Chondrocyte (in vitro differentiated cells): ENCODE measurements around the gene GJA8. TPM values are rescaled to one million over a fixed set of nuclear protein-coding genes. Genes with fewer than 3 reads are reported as not detected.

Source experiments
- DNase-seq: peaks from one replicate; pipeline ENCODE4 v3.0.0; 2021; ENCODE audit warnings: mixed read lengths, low spot score
- H3K27ac Mint-ChIP-seq: one replicate; pipeline ENCODE4 v1.8.0; 2021; ENCODE audit warnings: mild to moderate bottlenecking, moderate library complexity, mixed read lengths; ENCODE audit not compliant: unreplicated experiment
- H3K27me3 Mint-ChIP-seq: 2 replicates; pipeline ENCODE4 v1.8.0; 2021; ENCODE audit warnings: low read depth, mixed read lengths
- H3K36me3 Mint-ChIP-seq: 2 replicates; pipeline ENCODE4 v1.8.0; 2021; ENCODE audit warnings: low read depth, mixed read lengths
- H3K4me1 Mint-ChIP-seq: 2 replicates; pipeline ENCODE4 v1.8.0; 2021; ENCODE audit warnings: low read depth, mild to moderate bottlenecking, mixed read lengths
- H3K4me3 Mint-ChIP-seq: one replicate; pipeline ENCODE4 v1.8.0; 2021; ENCODE audit warnings: mild to moderate bottlenecking, moderate library complexity, mixed read lengths; ENCODE audit not compliant: unreplicated experiment
- H3K9me3 Mint-ChIP-seq: 2 replicates; pipeline ENCODE4 v1.8.0; 2021; ENCODE audit warnings: low read depth, mixed read lengths
- total RNA-seq: library from RNA; stranded (reverse); gene quantifications from 3 replicates; pipeline ENCODE4 v1.2.1, GENCODE V29; 2021
- TF ChIP-seq, protein P1 (sequence below): fragments of 200-600 bp; sonication (generic); IDR thresholded peaks from 2 replicates; pipeline ENCODE4 v1.5.0; 2021; ENCODE audit warnings: antibody characterized with exemption, mild to moderate bottlenecking, moderate library complexity

GJA8 gene
- total RNA-seq, 1 donor from 2014 or later = not detected

DNA sequence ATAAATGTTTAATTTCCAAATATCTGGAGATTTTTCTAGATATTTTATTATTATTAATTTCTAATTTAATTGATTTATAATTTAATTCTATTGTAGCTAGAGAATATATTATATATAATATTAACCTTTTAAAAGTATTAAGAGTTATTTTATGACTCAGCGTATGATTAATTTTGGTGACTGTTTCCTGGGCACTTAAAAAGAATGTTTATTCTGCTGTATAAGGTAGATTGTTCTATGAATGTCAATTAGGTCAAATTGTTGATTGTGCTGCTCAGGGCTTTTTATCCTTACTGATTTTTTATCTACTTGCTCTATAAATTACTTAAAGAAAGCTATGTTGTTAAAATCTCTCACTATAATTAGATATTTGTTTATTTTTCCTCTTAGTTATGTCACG is 20.1 kb upstream of the GJA8 start:
- no peak for DNase-seq

DNA sequence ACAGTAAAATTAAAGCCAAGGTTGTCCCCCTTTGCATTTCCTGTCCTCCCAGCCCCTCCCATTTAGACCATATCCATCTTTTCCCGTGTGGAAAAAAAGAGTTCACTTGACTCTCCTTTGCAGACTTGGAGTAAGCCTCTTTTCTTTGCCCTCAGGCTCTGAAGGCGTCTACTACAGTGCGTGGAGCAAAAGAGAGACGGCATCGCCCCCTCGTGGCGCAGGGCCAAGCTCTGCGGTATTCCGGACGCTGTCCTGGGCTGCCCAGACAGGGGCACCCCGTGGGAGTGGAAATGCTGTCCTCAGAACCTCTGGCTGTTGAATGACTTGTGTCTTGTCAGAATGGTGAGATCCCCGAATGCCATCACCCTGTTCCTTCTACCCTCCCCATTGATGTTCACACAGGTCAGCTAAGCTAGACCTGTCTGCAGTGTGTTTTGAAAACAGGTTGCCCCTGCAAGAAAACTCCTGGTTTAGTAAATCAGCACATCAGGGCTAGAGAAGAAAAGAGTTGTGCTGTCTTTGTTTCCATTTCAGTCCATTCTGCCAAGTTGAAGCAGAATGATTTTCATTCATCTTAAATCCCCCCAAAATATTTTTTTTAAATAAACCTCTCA is 12.3 kb upstream of the GJA8 start:
- DNase-seq = no peak
- Mint-ChIP-seq H3K36me3 (no peaks in the 10 kb centered on the region), H3K4me1 (peaks cover 8% of the 10 kb centered on the region), H3K4me3 (no peak overlapping the region), H3K9me3 (no peaks in the 10 kb centered on the region), H3K27me3 (peaks cover 2% of the 10 kb centered on the region), H3K27ac (no peak overlapping the region)
- TF ChIP-seq, protein P1, sequence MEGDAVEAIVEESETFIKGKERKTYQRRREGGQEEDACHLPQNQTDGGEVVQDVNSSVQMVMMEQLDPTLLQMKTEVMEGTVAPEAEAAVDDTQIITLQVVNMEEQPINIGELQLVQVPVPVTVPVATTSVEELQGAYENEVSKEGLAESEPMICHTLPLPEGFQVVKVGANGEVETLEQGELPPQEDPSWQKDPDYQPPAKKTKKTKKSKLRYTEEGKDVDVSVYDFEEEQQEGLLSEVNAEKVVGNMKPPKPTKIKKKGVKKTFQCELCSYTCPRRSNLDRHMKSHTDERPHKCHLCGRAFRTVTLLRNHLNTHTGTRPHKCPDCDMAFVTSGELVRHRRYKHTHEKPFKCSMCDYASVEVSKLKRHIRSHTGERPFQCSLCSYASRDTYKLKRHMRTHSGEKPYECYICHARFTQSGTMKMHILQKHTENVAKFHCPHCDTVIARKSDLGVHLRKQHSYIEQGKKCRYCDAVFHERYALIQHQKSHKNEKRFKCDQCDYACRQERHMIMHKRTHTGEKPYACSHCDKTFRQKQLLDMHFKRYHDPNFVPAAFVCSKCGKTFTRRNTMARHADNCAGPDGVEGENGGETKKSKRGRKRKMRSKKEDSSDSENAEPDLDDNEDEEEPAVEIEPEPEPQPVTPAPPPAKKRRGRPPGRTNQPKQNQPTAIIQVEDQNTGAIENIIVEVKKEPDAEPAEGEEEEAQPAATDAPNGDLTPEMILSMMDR = peak; percentile 83

More for the DNA sequence above, 20.1 kb upstream of the GJA8 start:
- H3K27me3 Mint-ChIP-seq = peaks cover 2% of the 10 kb centered on the region
- H3K36me3 Mint-ChIP-seq = no peaks in the 10 kb centered on the region
- TF ChIP-seq, protein P1 = no peak
- no peak overlapping the region for H3K4me3 Mint-ChIP-seq
- H3K9me3 Mint-ChIP-seq = peaks cover 8% of the 10 kb centered on the region
- no peak overlapping the region for H3K27ac Mint-ChIP-seq
- no peaks in the 10 kb centered on the region for H3K4me1 Mint-ChIP-seq

DNA sequence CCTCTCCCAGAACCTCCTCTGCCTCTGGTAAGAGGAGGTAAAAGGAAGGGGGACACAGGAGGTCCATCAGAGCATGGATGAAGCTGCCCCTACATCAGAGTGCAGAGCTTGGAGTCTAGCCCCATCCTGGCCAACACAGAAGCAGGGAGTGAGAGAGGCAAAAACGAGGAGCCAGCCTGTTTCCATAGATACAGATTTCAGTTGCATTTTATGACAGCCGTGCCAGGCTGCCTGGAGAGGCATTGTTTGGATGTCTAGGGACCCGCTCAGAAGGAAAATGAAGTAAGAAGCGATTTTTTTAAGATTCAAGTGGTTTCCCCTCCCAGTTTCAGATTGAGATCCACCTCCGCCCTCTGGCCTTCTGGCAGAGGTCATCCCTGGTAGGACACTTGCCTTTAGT is 11.5 kb upstream of the GJA8 start:
- Mint-ChIP-seq H3K9me3 (no peaks in the 10 kb centered on the region), H3K36me3 (no peaks in the 10 kb centered on the region), H3K4me1 (peaks cover 8% of the 10 kb centered on the region)

DNA sequence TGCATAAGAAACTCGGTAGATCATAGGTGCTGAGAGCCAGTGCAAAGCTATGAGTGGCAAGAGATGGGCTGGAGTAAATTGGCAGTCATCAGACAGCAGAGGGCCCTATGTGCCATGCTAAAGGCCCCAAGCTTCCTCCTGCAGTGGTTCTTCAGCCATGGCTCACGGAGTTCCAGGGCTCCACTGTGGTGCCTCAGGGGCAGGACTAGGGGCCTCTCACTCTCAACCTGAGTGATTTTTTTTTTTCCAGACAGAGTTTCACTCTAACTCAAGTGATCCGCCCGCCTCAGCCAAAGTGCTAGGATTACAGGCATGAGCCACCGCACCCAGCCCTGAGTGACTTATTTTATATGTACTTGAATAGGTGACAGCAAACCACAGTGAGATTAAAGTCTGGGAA is 10.4 kb upstream of the GJA8 start:
- no peak for DNase-seq
- TF ChIP-seq, protein P1 = no peak
- no peaks in the 10 kb centered on the region for H3K27me3 Mint-ChIP-seq
- no peak overlapping the region for H3K27ac Mint-ChIP-seq
- no peaks in the 10 kb centered on the region for H3K36me3 Mint-ChIP-seq
- peaks cover 8% of the 10 kb centered on the region for H3K4me1 Mint-ChIP-seq
- H3K9me3 Mint-ChIP-seq = no peaks in the 10 kb centered on the region
- no peak overlapping the region for H3K4me3 Mint-ChIP-seq

More for the DNA sequence above, 11.5 kb upstream of the GJA8 start:
- TF ChIP-seq, protein P1 = no peak
- no peak for DNase-seq
- H3K27me3 Mint-ChIP-seq = no peaks in the 10 kb centered on the region
- no peak overlapping the region for H3K27ac Mint-ChIP-seq
- no peak overlapping the region for H3K4me3 Mint-ChIP-seq

DNA sequence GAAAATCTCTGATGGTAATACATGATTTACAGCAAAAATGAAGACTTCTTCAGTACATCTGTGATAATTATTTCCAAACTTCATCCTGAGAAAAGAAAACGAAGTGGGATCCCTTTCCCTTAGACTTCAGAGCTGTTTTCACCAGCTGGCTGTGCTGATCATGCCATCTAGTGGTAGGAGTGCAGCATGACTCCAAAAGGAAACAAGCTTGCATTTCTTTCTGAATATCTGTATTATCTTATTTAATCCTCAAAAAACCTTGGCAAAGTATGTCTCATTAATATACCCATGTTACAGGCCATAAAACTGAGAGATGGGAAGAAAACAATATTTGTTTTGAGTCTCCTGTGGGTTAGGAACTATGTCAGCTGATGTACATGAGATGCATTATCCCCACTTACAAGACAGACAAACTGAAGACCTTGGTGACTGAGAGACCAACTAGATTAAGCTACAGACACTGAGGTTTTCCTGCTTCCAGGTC is 9.8 kb upstream of the GJA8 start:
- no peaks in the 10 kb centered on the region for H3K36me3 Mint-ChIP-seq
- no peaks in the 10 kb centered on the region for H3K9me3 Mint-ChIP-seq
- DNase-seq = no peak
- no peaks in the 10 kb centered on the region for H3K27me3 Mint-ChIP-seq
- no peak overlapping the region for H3K27ac Mint-ChIP-seq
- TF ChIP-seq, protein P1 = peak; percentile 96
- no peak overlapping the region for H3K4me3 Mint-ChIP-seq
- H3K4me1 Mint-ChIP-seq = peaks cover 8% of the 10 kb centered on the region
